NCI-H146 treated with DMSO at 0.1 percent for 48 hours (cell line): ENCODE measurements around the gene FOXD4L3.
"Not testable (repeated sequence)": the region's sequence is repeated elsewhere in the genome, so short reads cannot be mapped to it uniquely, and the experiment has no call there.

Experiments
- DNase-seq: peaks from one replicate; lab custom pipeline; 2025; ENCODE audit not compliant: unreplicated experiment; lab: John Stamatoyannopoulos, UW

Gene FOXD4L3

GRCh38 chr9:68343992-68344391 is 41.3 kb downstream of the FOXD4L3 start:
- DNase-seq = not testable (repeated sequence)

- DNase-seq = not testable (repeated sequence)
Measured at GRCh38 chr9:68351689-68352088, 49.0 kb downstream of the FOXD4L3 start.
